ENCODE results near the gene TNIP1. TPM values are rescaled to one million over a fixed set of nuclear protein-coding genes. Genes with fewer than 3 reads are reported as not detected.

The TNIP1 gene
- total and polyA plus RNA-seq, 12 donors: 36.6 to 129 (median 93.2) TPM

DNA sequence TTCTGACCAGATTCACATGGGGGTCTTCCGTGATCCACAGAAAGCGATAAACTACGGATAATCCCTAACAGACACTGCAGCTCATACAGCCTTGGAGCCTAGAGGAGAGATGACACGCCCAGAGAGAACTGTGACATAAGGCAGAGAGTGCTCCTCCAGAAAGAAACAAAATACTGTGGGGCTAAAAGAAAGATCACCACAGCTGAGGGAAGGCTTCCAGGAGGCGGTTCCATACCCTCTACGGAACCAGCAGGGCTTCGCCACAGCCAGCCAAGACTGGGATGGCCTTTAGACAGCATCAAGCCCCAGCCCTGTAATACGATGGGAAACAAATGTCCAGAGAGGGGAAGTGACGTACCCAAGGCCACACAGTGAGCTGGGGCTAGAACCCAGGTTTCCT, 41.2 kb downstream of the TNIP1 start:
- Histone ChIP-seq H3K27me3 (no peaks in the 10 kb centered on the region), H3K36me3 (replicated peaks in 1 of 2) (peaks cover 0 to 89% of the 10 kb centered on the region in 2 donors), H3K4me1 (replicated peaks in 1 of 2) (peaks cover 21 to 23% of the 10 kb centered on the region in 2 donors), H3K27ac (peak overlapping the region in 3 of 5 donors; percentile 84 to 89 (median 89)), H3K4me3 (no peak overlapping the region), H3K9me3 (replicated peaks in 1 of 3) (no peaks in the 10 kb centered on the region)
- WGBS, 4 donors: 84 to 94% (median 89%) methylated on average over 8 to 9 of the region's 9 CpGs
- intact Hi-C loops (cut with DNase I): no loop called here
- no peak for DNase-seq
- TF ChIP-seq, protein P1, sequence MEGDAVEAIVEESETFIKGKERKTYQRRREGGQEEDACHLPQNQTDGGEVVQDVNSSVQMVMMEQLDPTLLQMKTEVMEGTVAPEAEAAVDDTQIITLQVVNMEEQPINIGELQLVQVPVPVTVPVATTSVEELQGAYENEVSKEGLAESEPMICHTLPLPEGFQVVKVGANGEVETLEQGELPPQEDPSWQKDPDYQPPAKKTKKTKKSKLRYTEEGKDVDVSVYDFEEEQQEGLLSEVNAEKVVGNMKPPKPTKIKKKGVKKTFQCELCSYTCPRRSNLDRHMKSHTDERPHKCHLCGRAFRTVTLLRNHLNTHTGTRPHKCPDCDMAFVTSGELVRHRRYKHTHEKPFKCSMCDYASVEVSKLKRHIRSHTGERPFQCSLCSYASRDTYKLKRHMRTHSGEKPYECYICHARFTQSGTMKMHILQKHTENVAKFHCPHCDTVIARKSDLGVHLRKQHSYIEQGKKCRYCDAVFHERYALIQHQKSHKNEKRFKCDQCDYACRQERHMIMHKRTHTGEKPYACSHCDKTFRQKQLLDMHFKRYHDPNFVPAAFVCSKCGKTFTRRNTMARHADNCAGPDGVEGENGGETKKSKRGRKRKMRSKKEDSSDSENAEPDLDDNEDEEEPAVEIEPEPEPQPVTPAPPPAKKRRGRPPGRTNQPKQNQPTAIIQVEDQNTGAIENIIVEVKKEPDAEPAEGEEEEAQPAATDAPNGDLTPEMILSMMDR (IDR thresholded peaks at IDR 0.05): no peak
- TF ChIP-seq POLR2A (IDR thresholded peaks at IDR 0.05): no peak

DNA sequence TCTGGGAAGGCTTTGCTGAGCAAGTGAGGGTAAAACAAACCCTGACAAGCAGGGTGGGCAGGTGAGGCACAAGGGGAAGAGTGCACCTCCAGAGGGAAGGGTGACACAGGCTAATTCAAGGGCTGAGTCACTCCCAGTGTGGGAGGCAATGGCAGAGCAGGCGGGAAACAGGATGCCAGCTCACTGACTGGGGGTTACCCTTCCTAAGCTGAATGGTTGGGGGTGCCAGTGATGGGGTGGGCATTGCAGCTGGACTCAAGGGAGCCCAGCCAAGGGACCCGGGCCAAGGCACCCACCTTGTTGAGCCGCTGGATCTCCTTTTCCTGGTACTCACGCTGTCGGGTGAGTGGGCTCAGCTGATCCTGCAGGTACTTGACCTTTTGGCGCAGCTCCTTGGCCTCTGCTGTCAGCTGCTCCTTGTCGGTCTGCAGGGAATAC, 42.0 kb downstream of the TNIP1 start:
- DNase-seq: peak in 3 of 7 donors; percentile 30 to 50 (median 44)
- Histone ChIP-seq H3K4me1 (replicated peaks in 1 of 2) (peaks cover 21 to 23% of the 10 kb centered on the region in 2 donors), H3K9me3 (replicated peaks in 1 of 3) (no peaks in the 10 kb centered on the region), H3K36me3 (replicated peaks in 1 of 2) (peaks cover 0 to 83% of the 10 kb centered on the region in 2 donors), H3K27ac (peak overlapping the region; percentile 34 to 89 (median 84)), H3K4me3 (no peak overlapping the region), H3K27me3 (no peaks in the 10 kb centered on the region)
- intact Hi-C loops (cut with DNase I): no loop called here
- no peak for TF ChIP-seq POLR2A (IDR thresholded peaks at IDR 0.05)
- TF ChIP-seq, protein P1 (IDR thresholded peaks at IDR 0.05): no peak
- 58 to 81% (median 76%) methylated on average over 2 to 7 of the region's 7 CpGs; no CpG with 5 or more reads in 1 of the 4 donors for WGBS, 4 donors

DNA sequence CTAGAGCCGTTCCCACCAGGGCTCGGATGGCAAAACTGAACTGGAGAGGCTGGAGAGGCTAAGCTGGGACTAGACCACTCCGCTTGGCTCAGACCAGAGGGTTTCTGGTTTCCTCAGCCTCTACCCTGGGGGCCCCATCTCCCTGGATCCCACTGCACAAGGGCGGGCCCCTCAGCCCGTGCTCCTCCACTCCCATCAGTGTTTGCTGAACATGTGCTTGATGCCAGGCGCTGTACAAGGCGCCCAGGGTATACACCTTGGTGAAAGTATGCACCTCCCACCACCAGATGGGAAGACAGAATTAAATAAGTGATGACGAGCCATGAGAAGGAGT, 42.5 kb downstream of the TNIP1 start:
- H3K9me3 ChIP-seq (replicated peaks in 1 of 3): no peaks in the 10 kb centered on the region
- peak overlapping the region; percentile 34 to 89 (median 84) for H3K27ac ChIP-seq
- H3K27me3 ChIP-seq: no peaks in the 10 kb centered on the region
- peaks cover 0 to 83% of the 10 kb centered on the region in 2 donors for H3K36me3 ChIP-seq (replicated peaks in 1 of 2)
- H3K4me1 ChIP-seq (replicated peaks in 1 of 2): peaks cover 21 to 23% of the 10 kb centered on the region in 2 donors
- DNase-seq: no peak
- no peak overlapping the region for H3K4me3 ChIP-seq
- intact Hi-C loops (cut with DNase I): no loop called here
- WGBS, 4 donors: 63 to 76% (median 69%) methylated on average over 8 of the region's 8 CpGs
- TF ChIP-seq, protein P1 (IDR thresholded peaks at IDR 0.05): no peak
- no peak for TF ChIP-seq POLR2A (IDR thresholded peaks at IDR 0.05)

DNA sequence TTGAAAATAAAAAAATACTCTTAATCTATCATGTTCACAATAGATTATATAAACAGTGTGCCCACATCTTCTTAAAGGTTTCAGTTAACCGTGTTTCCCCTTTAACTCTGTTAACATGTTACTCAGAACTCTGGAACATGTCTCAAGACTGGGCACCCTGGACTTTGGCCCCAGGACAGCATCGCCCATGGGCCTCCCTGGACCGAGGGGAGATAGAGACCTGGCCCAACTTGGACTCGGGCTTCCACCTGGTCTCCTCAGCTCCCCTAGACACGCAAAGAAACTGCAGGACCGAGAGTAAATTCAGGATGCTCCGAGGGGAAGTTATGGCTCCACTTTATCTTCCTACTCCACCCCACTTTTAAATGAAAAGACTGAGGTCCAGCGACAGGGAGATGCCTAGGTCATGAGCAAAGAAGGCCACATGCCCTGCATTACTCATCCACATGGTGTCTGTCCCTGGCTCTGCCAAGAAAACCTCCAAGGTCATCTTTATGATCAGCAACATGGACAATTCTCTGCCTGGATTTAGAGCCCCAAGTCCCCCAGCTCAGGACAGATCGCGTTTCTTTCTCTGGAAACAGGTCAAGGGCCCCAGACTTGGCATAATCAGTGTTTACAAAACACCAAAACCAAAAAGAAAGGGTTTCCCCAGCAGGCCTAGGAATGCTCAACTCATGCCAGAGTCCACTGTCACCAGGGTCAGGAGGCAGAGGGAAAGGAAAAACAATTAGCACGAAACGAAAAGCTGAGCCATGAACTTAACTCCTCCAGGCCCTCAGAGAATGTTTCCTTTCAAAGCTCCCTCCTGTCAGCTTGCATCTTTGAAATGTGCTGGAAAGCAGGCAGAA, 43.0 kb downstream of the TNIP1 start:
- intact Hi-C loops (cut with DNase I): no loop called here
- no peaks in the 10 kb centered on the region for H3K27me3 ChIP-seq
- H3K4me3 ChIP-seq: no peak overlapping the region
- TF ChIP-seq, protein P1 (IDR thresholded peaks at IDR 0.05): no peak
- TF ChIP-seq POLR2A (IDR thresholded peaks at IDR 0.05): peak in 1 of 2 donors; percentile 30
- peaks cover 21 to 23% of the 10 kb centered on the region in 2 donors for H3K4me1 ChIP-seq (replicated peaks in 1 of 2)
- DNase-seq: peak; percentile 62 to 90 (median 85)
- no peaks in the 10 kb centered on the region for H3K9me3 ChIP-seq (replicated peaks in 1 of 3)
- 40 to 47% (median 41%) methylated on average over 12 of the region's 12 CpGs for WGBS, 4 donors
- peaks cover 0 to 80% of the 10 kb centered on the region in 2 donors for H3K36me3 ChIP-seq (replicated peaks in 1 of 2)
- peak overlapping the region; percentile 53 to 89 (median 84) for H3K27ac ChIP-seq

All from adrenal gland (tissue), 12 donors.